CD14-positive monocyte (primary cell): ENCODE measurements around the gene ITIH6. TPM values are rescaled to one million over a fixed set of nuclear protein-coding genes. Genes with fewer than 3 reads are reported as not detected.

Experiments used
- DNase-seq, 3 donors: peaks; one replicate each; pipeline ENCODE4 v3.0.0-alpha.2; 2011 to 2022
- H2AFZ ChIP-seq: 2 replicates; pipeline ENCODE4 v1.6.0; 2012; ENCODE audit warnings: mild to moderate bottlenecking, low read depth, low read length, inconsistent platforms; ENCODE audit not compliant: insufficient read depth, poor library complexity, severe bottlenecking
- H3K27ac ChIP-seq, 2 donors: 1 replicate in 1 of 2; 2 replicates in 1 of 2; pipeline ENCODE4 v1.5.1; 2012 to 2013; ENCODE audit warnings: low read length in 2 of 2, control low read depth in 1 of 2, inconsistent platforms in 1 of 2, low read depth in 1 of 2, mild to moderate bottlenecking in 1 of 2
- H3K27me3 ChIP-seq, 2 donors: one replicate each; pipeline versions ENCODE4 v1.6.0 to v1.6.1; 2011 to 2013; ENCODE audit warnings: low read length in 2 of 2; ENCODE audit not compliant: control insufficient read depth in 2 of 2, insufficient read depth in 2 of 2
- H3K36me3 ChIP-seq, 2 donors: replicated peaks in 1 of 2; 1 replicate in 1 of 2; 2 replicates in 1 of 2; pipeline versions ENCODE4 v1.5.1 to v1.6.1; 2012 to 2013; ENCODE audit warnings: low read length in 2 of 2, control low read depth in 1 of 2, inconsistent platforms in 1 of 2, mild to moderate bottlenecking in 1 of 2; ENCODE audit not compliant: insufficient read depth in 2 of 2, control insufficient read depth in 1 of 2
- H3K4me1 ChIP-seq, 2 donors: 1 replicate in 1 of 2; 2 replicates in 1 of 2; pipeline versions ENCODE4 v1.5.1 to v1.6.1; 2012 to 2013; ENCODE audit warnings: low read length in 2 of 2, control low read depth in 1 of 2, inconsistent platforms in 1 of 2, mild to moderate bottlenecking in 1 of 2, moderate library complexity in 1 of 2; ENCODE audit not compliant: insufficient read depth in 2 of 2, control insufficient read depth in 1 of 2
- H3K4me2 ChIP-seq: replicated peaks from 2 replicates; pipeline ENCODE3; 2012; ENCODE audit warnings: low read length, moderate library complexity, mild to moderate bottlenecking; ENCODE audit not compliant: poor library complexity, severe bottlenecking; ENCODE audit errors: extremely low read depth
- H3K4me3 ChIP-seq, 3 experiments: fragments of 200-600 bp in 1 of 3; sonication (generic) in 1 of 3; replicated peaks in 1 of 3; 1 replicate in 2 of 3; 2 replicates in 1 of 3; pipeline ENCODE4 v1.5.1; 2011 to 2013; ENCODE audit warnings: low read length in 3 of 3, mild to moderate bottlenecking in 3 of 3, control low read depth in 2 of 3, low read depth in 2 of 3, inconsistent platforms in 1 of 3, moderate library complexity in 1 of 3
- H3K79me2 ChIP-seq: 2 replicates; pipeline ENCODE4 v1.6.0; 2012; ENCODE audit warnings: mild to moderate bottlenecking, control low read depth, inconsistent platforms, low read length, moderate library complexity; ENCODE audit not compliant: insufficient read depth
- H3K9ac ChIP-seq: 2 replicates; pipeline ENCODE4 v1.6.0; 2017; ENCODE audit warnings: low read length, mild to moderate bottlenecking; ENCODE audit not compliant: insufficient read depth, poor library complexity, severe bottlenecking
- H3K9me3 ChIP-seq, 2 donors: replicated peaks in 1 of 2; 1 replicate in 1 of 2; 2 replicates in 1 of 2; pipeline versions ENCODE4 v1.5.1 to v1.6.1; 2012 to 2013; ENCODE audit warnings: low read length in 2 of 2, control low read depth in 1 of 2; ENCODE audit not compliant: control insufficient read depth in 1 of 2, insufficient read depth in 1 of 2
- H4K20me1 ChIP-seq: 2 replicates; pipeline ENCODE4 v1.6.0; 2012; ENCODE audit warnings: mild to moderate bottlenecking, low read length, control low read depth, moderate library complexity; ENCODE audit not compliant: insufficient read depth
- H3K27ac Mint-ChIP-seq, 7 donors: one replicate each; pipeline ENCODE4 v1.8.0; 2020; ENCODE audit warnings: mild to moderate bottlenecking in 7 of 7, mixed read lengths in 7 of 7, moderate library complexity in 6 of 7, inconsistent platforms in 2 of 7
- H3K27me3 Mint-ChIP-seq, 3 donors: one replicate each; pipeline ENCODE4 v1.8.0; 2021 to 2022; ENCODE audit warnings: low read depth in 3 of 3, mild to moderate bottlenecking in 3 of 3, mixed read lengths in 3 of 3, moderate library complexity in 3 of 3, inconsistent platforms in 1 of 3
- H3K36me3 Mint-ChIP-seq, 2 donors: one replicate each; pipeline ENCODE4 v1.8.0; 2020; ENCODE audit warnings: mixed read lengths in 2 of 2, inconsistent platforms in 1 of 2, mild to moderate bottlenecking in 1 of 2
- H3K4me1 Mint-ChIP-seq: one replicate; pipeline ENCODE4 v1.8.0; 2020; ENCODE audit warnings: mild to moderate bottlenecking, mixed read lengths
- H3K4me3 Mint-ChIP-seq, 2 donors: one replicate each; pipeline ENCODE4 v1.8.0; 2020; ENCODE audit warnings: mild to moderate bottlenecking in 2 of 2, mixed read lengths in 2 of 2, moderate library complexity in 1 of 2
- H3K9me3 Mint-ChIP-seq, 7 donors: one replicate each; pipeline ENCODE4 v1.8.0; 2020 to 2022; ENCODE audit warnings: mixed read lengths in 7 of 7, mild to moderate bottlenecking in 6 of 7, moderate library complexity in 6 of 7, inconsistent platforms in 2 of 7
- WGBS: methylation state at CpG from one replicate; pipeline ENCODE4 v1.1.5; 2013; ENCODE audit warnings: missing lambda C conversion rate; ENCODE audit not compliant: insufficient coverage; 5-methylcytosine and 5-hydroxymethylcytosine counted together
- intact Hi-C, 2 donors: fragments of 100-400 bp; cut with micrococcal nuclease; formaldehyde crosslinking; loops; one replicate each; pipeline versions ENCODE4 v1.15.0 to v1.15.1; 2023
- polyA plus RNA-seq, 3 donors: library from polyadenylated mRNA; depleted of rRNA in 1 of 3; unstranded in 2 of 3; stranded (reverse) in 1 of 3; fragments of 300-500 nt in 2 of 3; fragments of >200 nt in 1 of 3; fragmentation: Illumina TruSeq in 2 of 3; gene quantifications; 1 replicate in 2 of 3; 2 replicates in 1 of 3; pipeline ENCODE4 v1.2.3, GENCODE V29; 2012 to 2021
- TF ChIP-seq, protein P1 (sequence below): fragments of 200-600 bp; IDR thresholded peaks from one replicate; pipeline ENCODE4 v1.8.0; 2022; ENCODE audit warnings: antibody characterized with exemption, mild to moderate bottlenecking

Gene ITIH6
- polyA plus RNA-seq, 3 donors, result not detected

DNA sequence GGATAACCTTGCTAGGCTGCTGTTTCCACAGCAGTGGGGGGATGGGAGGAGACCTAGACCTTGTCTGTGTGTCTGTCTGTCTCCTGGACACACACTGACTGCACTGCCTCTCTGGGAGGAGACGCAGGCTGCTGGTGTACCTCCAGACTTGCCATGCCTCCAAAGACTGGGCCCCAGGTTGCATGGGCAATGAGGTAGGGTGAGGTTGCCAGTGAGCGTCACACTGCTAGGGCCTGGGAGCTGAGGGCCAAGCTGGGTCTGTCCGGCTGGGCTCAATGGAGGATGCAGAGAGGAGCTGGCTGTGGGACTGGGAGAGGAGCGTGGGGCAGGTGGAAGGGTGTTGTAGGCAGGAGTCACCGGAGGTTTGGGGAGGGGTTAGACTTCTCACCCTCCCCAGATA is 26.1 kb upstream of the ITIH6 start:
- Mint-ChIP-seq H3K4me3 (no peak overlapping the region), H3K4me1 (peaks cover under 1% of the 10 kb centered on the region), H3K9me3 (peaks cover 0 to 6% (median 2%) of the 10 kb centered on the region in 7 donors), H3K36me3 (no peaks in the 10 kb centered on the region), H3K27ac (no peak overlapping the region), H3K27me3 (peaks cover 0 to 2% (median 1%) of the 10 kb centered on the region in 3 donors)
- intact Hi-C loops, result no loop called here
- no peak overlapping the region for H3K27ac ChIP-seq
- H3K4me2 ChIP-seq, result no peak overlapping the region
- no peaks in the 10 kb centered on the region for H3K36me3 ChIP-seq
- no peaks in the 10 kb centered on the region for H4K20me1 ChIP-seq
- no peaks in the 10 kb centered on the region for H3K9me3 ChIP-seq
- no CpG with 5 or more reads among the region's 5 CpGs for WGBS
- H3K9ac ChIP-seq, result no peak overlapping the region
- TF ChIP-seq, protein P1, sequence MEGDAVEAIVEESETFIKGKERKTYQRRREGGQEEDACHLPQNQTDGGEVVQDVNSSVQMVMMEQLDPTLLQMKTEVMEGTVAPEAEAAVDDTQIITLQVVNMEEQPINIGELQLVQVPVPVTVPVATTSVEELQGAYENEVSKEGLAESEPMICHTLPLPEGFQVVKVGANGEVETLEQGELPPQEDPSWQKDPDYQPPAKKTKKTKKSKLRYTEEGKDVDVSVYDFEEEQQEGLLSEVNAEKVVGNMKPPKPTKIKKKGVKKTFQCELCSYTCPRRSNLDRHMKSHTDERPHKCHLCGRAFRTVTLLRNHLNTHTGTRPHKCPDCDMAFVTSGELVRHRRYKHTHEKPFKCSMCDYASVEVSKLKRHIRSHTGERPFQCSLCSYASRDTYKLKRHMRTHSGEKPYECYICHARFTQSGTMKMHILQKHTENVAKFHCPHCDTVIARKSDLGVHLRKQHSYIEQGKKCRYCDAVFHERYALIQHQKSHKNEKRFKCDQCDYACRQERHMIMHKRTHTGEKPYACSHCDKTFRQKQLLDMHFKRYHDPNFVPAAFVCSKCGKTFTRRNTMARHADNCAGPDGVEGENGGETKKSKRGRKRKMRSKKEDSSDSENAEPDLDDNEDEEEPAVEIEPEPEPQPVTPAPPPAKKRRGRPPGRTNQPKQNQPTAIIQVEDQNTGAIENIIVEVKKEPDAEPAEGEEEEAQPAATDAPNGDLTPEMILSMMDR, result no peak
- no peaks in the 10 kb centered on the region for H3K27me3 ChIP-seq
- no peak for DNase-seq
- H3K4me3 ChIP-seq, result no peak overlapping the region
- no peaks in the 10 kb centered on the region for H3K4me1 ChIP-seq
- no peaks in the 10 kb centered on the region for H3K79me2 ChIP-seq
- H2AFZ ChIP-seq, result no peak overlapping the region

DNA sequence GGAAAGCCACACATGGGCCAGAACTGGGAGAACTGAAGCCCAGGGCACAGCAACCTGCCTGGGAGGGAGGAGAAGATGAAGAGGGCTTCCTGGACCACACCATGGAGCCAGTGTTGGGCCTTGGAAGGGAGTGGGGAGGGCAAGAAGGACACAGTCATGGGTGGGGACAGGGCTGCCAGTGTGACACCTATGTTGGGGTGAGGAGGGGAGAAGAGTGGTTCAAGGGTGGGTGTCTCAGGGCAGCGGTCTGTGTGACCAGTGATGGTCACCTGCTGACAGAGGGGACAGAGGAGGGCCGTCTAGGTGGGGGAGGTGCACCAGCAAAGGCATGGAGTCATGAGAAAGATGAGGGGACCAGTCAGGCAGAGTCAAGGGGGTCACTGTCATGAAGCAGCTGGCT is 23.3 kb upstream of the ITIH6 start:
- Histone ChIP-seq H3K4me1 (no peaks in the 10 kb centered on the region), H2AFZ (no peak overlapping the region), H3K27me3 (no peaks in the 10 kb centered on the region), H4K20me1 (no peaks in the 10 kb centered on the region), H3K9ac (no peak overlapping the region), H3K4me3 (no peak overlapping the region), H3K36me3 (peaks cover 0 to under 1% of the 10 kb centered on the region in 2 donors), H3K4me2 (no peak overlapping the region), H3K79me2 (no peaks in the 10 kb centered on the region), H3K9me3 (no peaks in the 10 kb centered on the region), H3K27ac (no peak overlapping the region)
- H3K9me3 Mint-ChIP-seq, result peaks cover 0 to under 1% (median 0%) of the 10 kb centered on the region in 7 donors
- TF ChIP-seq, protein P1, result no peak
- H3K36me3 Mint-ChIP-seq, result peaks cover 0 to 1% of the 10 kb centered on the region in 2 donors
- peak overlapping the region in 1 of 7 donors; percentile 79 for H3K27ac Mint-ChIP-seq
- no peak overlapping the region for H3K4me3 Mint-ChIP-seq
- H3K27me3 Mint-ChIP-seq, result peaks cover 1% of the 10 kb centered on the region in 3 donors
- no peak for DNase-seq
- 100% methylated on average over 1 of the region's 2 CpGs for WGBS
- intact Hi-C loops, result no loop called here
- H3K4me1 Mint-ChIP-seq, result peaks cover 3% of the 10 kb centered on the region
